ENCODE results near the gene SGCA. TPM values are rescaled to one million over a fixed set of nuclear protein-coding genes. Genes with fewer than 3 reads are reported as not detected.

Gene SGCA
- total and polyA plus RNA-seq, 2 experiments from 2014 or later: 0.19 TPM; not detected in 1

GRCh38 chr17:50162466-50163254 is 3.1 kb upstream of the SGCA start (continued):
- TF ChIP-seq, protein P1, sequence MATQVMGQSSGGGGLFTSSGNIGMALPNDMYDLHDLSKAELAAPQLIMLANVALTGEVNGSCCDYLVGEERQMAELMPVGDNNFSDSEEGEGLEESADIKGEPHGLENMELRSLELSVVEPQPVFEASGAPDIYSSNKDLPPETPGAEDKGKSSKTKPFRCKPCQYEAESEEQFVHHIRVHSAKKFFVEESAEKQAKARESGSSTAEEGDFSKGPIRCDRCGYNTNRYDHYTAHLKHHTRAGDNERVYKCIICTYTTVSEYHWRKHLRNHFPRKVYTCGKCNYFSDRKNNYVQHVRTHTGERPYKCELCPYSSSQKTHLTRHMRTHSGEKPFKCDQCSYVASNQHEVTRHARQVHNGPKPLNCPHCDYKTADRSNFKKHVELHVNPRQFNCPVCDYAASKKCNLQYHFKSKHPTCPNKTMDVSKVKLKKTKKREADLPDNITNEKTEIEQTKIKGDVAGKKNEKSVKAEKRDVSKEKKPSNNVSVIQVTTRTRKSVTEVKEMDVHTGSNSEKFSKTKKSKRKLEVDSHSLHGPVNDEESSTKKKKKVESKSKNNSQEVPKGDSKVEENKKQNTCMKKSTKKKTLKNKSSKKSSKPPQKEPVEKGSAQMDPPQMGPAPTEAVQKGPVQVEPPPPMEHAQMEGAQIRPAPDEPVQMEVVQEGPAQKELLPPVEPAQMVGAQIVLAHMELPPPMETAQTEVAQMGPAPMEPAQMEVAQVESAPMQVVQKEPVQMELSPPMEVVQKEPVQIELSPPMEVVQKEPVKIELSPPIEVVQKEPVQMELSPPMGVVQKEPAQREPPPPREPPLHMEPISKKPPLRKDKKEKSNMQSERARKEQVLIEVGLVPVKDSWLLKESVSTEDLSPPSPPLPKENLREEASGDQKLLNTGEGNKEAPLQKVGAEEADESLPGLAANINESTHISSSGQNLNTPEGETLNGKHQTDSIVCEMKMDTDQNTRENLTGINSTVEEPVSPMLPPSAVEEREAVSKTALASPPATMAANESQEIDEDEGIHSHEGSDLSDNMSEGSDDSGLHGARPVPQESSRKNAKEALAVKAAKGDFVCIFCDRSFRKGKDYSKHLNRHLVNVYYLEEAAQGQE (IDR thresholded peaks at IDR 0.05; ENCODE audit: unreplicated experiment): no peak
- TF ChIP-seq NANOG (IDR thresholded peaks at IDR 0.05; ENCODE audit: borderline replicate concordance) (no peak), CREB1 (CRISPR knock-in tag; IDR thresholded peaks at IDR 0.05; ENCODE audit: low read depth) (no peak), POLR2AphosphoS5 (IDR thresholded peaks at IDR 0.05; ENCODE audit: low read depth) (no peak), ZNF331 (CRISPR knock-in tag; IDR thresholded peaks at IDR 0.05; ENCODE audit: low read depth) (no peak)

DNA sequence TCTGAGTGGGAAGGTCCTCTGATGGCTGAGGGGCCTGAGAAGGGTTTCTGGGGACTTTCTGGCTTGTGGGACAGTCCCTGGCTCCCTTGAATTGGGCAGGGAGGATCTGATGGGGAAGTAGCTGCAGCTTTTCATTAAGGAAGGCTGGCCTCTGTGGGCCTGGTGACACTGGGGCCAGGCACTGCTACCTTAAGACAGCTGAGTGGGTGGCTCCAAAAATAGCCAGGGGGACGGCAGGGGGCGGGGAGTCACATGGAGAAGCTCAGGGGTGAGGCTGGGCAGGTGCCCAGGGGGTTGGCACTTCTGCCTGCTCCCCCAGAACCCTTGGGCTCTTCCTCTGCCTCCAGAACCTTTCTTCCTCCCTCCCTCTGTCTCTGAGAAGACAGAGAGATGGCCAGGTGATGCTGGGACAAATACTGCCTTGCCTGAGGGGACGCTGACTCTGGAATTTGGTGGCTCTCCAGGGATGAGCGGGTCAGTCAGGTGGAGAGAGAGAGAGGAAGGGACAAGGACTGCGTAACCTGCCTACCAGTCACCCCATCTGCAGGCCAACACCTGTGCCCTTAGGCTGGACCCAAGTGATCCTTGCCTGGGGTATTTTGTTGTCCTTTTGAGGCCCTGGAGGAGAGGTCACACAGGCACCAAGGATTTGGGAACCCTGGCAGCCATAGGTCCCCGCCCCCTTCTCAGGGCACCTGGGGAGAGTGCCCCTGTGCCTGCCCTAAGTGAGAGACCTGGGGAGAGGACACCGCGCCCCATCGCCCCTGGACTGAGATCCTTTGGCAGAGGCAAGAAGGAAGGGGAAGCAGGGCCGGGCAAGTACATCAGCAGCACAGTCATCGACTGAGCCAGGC is 1.7 kb upstream of the SGCA start:
- DNase-seq (ENCODE audit: low spot score): no peak
- no peak overlapping the region for H3K4me3 Mint-ChIP-seq
- H3K36me3 Mint-ChIP-seq (ENCODE audit: low read depth): no peaks in the 10 kb centered on the region
- Histone ChIP-seq H3K36me3 (ENCODE audit: insufficient read depth) (no peaks in the 10 kb centered on the region), H3K9me2 (ENCODE audit: insufficient read depth) (no peaks in the 10 kb centered on the region), H3K4me3 (no peak overlapping the region), H3K79me2 (replicated peaks; ENCODE audit: insufficient read depth) (no peaks in the 10 kb centered on the region), H4K20me1 (replicated peaks; ENCODE audit: insufficient read depth) (no peaks in the 10 kb centered on the region), H3K27me3 (ENCODE audit: insufficient read depth) (peaks cover 18% of the 10 kb centered on the region; the same call in 1 of the 2 replicates), H3F3A (replicated peaks; ENCODE audit: low read depth) (no peaks in the 10 kb centered on the region; the same call in 1 of the 2 replicates), H3K27ac (ENCODE audit: low read depth) (no peak overlapping the region), H3K4me2 (no peak overlapping the region), H3K4me1 (ENCODE audit: insufficient read depth) (peaks cover 13% of the 10 kb centered on the region), H2AFZ (no peak overlapping the region)
- peaks cover 13% of the 10 kb centered on the region for H3K27me3 Mint-ChIP-seq (ENCODE audit: insufficient read depth, low read depth, poor library complexity)
- peaks cover 25% of the 10 kb centered on the region for H3K4me1 Mint-ChIP-seq
- ATAC-seq: no peak
- no peak overlapping the region for H3K27ac Mint-ChIP-seq
- H3K9me3 Mint-ChIP-seq: no peaks in the 10 kb centered on the region
- no peak for TF ChIP-seq EZH2 (IDR thresholded peaks at IDR 0.05; ENCODE audit: low read depth, unreplicated experiment)
- no peak for TF ChIP-seq ZNF462 (CRISPR knock-in tag; IDR thresholded peaks at IDR 0.05)
- no peak for TF ChIP-seq JUNB (IDR thresholded peaks at IDR 0.05; ENCODE audit: unreplicated experiment)
- TF ChIP-seq, protein P2, sequence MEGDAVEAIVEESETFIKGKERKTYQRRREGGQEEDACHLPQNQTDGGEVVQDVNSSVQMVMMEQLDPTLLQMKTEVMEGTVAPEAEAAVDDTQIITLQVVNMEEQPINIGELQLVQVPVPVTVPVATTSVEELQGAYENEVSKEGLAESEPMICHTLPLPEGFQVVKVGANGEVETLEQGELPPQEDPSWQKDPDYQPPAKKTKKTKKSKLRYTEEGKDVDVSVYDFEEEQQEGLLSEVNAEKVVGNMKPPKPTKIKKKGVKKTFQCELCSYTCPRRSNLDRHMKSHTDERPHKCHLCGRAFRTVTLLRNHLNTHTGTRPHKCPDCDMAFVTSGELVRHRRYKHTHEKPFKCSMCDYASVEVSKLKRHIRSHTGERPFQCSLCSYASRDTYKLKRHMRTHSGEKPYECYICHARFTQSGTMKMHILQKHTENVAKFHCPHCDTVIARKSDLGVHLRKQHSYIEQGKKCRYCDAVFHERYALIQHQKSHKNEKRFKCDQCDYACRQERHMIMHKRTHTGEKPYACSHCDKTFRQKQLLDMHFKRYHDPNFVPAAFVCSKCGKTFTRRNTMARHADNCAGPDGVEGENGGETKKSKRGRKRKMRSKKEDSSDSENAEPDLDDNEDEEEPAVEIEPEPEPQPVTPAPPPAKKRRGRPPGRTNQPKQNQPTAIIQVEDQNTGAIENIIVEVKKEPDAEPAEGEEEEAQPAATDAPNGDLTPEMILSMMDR (conservative IDR thresholded peaks at IDR 0.05; ENCODE audit: low read depth in 2 of 2): no peak
- TF ChIP-seq POLR2AphosphoS5 (IDR thresholded peaks at IDR 0.05; ENCODE audit: low read depth): no peak
- TF ChIP-seq, protein P3, sequence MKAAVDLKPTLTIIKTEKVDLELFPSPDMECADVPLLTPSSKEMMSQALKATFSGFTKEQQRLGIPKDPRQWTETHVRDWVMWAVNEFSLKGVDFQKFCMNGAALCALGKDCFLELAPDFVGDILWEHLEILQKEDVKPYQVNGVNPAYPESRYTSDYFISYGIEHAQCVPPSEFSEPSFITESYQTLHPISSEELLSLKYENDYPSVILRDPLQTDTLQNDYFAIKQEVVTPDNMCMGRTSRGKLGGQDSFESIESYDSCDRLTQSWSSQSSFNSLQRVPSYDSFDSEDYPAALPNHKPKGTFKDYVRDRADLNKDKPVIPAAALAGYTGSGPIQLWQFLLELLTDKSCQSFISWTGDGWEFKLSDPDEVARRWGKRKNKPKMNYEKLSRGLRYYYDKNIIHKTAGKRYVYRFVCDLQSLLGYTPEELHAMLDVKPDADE (IDR thresholded peaks at IDR 0.05): no peak

All from GM23338 (cell line).